Peyer's patch (tissue), 4 donors: Measurements from ENCODE around the gene FRMPD2. TPM values are rescaled to one million over a fixed set of nuclear protein-coding genes. Genes with fewer than 3 reads are reported as not detected.

ENCODE experiments used
- DNase-seq, 3 donors: peaks; one replicate each; pipeline ENCODE4 v3.0.0-alpha.2; 2017 to 2019
- H3K27ac ChIP-seq, 4 donors: fragments of 200-600 bp; sonication (generic); one replicate each; pipeline ENCODE4 v1.5.1; 2016 to 2019
- H3K27me3 ChIP-seq, 2 donors: fragments of 200-600 bp; sonication (generic); one replicate each; pipeline ENCODE4 v1.5.1; 2019
- H3K36me3 ChIP-seq, 3 donors: fragments of 200-600 bp; sonication (generic); one replicate each; pipeline ENCODE4 v1.5.1; 2016 to 2019
- H3K4me1 ChIP-seq, 4 donors: fragments of 200-600 bp; sonication (generic); one replicate each; pipeline ENCODE4 v1.5.1; 2016 to 2019
- H3K4me3 ChIP-seq, 4 donors: fragments of 200-600 bp; sonication (generic); 1 replicate in 3 of 4; 2 replicates in 1 of 4; pipeline ENCODE4 v1.5.1; 2016 to 2019; ENCODE audit warnings: mild to moderate bottlenecking in 1 of 4
- H3K9me3 ChIP-seq, 4 donors: fragments of 200-600 bp; sonication (generic); one replicate each; pipeline ENCODE4 v1.5.1; 2016 to 2019; ENCODE audit warnings: mild to moderate bottlenecking in 1 of 4
- POLR2A ChIP-seq, 2 donors: fragments of 450-650 bp; IDR thresholded peaks; one replicate each; pipeline ENCODE4 v1.5.1; 2017; ENCODE audit warnings: antibody characterized with exemption in 2 of 2, mild to moderate bottlenecking in 2 of 2, moderate library complexity in 2 of 2
- total RNA-seq, 4 donors: library from RNA; depleted of rRNA; stranded (reverse); fragments of >200 nt; gene quantifications; one replicate each; pipeline ENCODE4 v1.1.0, GENCODE V29; 2016
- TF ChIP-seq, protein P1 (sequence below), 6 experiments: fragments of 450-650 bp in 4 of 6; fragments of 200-600 bp in 2 of 6; sonication (generic) in 1 of 6; IDR thresholded peaks; one replicate each; pipeline ENCODE4 v1.5.1; 2017 to 2019; ENCODE audit warnings: antibody characterized with exemption in 6 of 6, mild to moderate bottlenecking in 3 of 6, moderate library complexity in 1 of 6

The FRMPD2 gene
- total RNA-seq, 4 donors from 2014 or later = not detected

DNA sequence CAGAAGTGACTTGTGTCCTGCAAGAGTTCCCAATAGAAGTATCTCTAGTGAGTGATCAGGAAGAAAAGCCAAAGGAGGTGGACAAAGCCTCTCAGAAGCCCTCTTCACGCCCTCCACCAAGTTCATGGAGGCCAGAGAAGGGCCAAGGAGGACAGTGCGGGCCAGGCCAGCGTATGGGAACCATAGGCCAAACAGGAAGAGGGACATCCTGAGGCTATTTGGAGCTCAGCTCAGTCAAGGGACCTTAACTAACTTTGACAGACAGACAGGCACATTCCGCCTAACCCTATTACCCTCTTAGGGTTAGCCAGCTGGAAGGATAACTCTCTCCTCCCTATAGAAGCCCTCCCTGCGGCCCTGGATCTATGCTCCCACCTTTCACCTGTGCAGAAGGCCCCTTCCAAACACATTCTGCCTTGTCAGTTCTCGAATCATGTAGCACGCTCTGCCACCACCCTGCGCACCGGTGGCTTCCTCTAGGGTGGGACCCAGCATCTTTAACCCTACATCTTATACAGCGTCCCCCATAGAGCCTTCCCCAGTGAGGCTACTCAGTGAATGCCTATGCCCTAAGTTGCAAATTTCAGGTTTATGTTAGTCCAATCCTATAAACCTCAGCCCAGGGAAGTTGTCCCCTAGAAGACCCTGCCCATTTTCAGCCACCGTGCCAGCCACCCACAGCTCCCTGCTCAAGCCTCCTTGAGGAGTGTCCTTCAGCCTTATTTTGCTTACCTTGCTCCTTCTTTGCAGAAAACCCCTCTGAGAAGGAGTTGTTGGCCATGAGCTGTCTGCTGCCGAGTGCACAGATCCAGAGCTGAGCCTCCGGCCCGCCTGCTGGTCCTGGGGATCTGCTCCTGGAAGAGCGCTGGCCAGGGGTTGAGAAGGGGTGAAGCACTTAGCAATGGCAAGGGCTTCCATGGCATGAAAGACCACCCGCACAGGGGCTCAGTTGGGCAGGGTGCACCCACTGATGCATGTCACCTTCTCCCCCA is 36.9 kb downstream of the FRMPD2 start:
- no peaks in the 10 kb centered on the region for H3K9me3 ChIP-seq
- no peak overlapping the region for H3K4me3 ChIP-seq
- H3K36me3 ChIP-seq = no peaks in the 10 kb centered on the region
- TF ChIP-seq, protein P1, sequence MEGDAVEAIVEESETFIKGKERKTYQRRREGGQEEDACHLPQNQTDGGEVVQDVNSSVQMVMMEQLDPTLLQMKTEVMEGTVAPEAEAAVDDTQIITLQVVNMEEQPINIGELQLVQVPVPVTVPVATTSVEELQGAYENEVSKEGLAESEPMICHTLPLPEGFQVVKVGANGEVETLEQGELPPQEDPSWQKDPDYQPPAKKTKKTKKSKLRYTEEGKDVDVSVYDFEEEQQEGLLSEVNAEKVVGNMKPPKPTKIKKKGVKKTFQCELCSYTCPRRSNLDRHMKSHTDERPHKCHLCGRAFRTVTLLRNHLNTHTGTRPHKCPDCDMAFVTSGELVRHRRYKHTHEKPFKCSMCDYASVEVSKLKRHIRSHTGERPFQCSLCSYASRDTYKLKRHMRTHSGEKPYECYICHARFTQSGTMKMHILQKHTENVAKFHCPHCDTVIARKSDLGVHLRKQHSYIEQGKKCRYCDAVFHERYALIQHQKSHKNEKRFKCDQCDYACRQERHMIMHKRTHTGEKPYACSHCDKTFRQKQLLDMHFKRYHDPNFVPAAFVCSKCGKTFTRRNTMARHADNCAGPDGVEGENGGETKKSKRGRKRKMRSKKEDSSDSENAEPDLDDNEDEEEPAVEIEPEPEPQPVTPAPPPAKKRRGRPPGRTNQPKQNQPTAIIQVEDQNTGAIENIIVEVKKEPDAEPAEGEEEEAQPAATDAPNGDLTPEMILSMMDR (IDR thresholded peaks at IDR 0.05) = no peak
- TF ChIP-seq POLR2A (IDR thresholded peaks at IDR 0.05) = no peak
- DNase-seq = no peak
- H3K27me3 ChIP-seq = no peaks in the 10 kb centered on the region
- H3K27ac ChIP-seq = no peak overlapping the region
- H3K4me1 ChIP-seq = no peaks in the 10 kb centered on the region

DNA sequence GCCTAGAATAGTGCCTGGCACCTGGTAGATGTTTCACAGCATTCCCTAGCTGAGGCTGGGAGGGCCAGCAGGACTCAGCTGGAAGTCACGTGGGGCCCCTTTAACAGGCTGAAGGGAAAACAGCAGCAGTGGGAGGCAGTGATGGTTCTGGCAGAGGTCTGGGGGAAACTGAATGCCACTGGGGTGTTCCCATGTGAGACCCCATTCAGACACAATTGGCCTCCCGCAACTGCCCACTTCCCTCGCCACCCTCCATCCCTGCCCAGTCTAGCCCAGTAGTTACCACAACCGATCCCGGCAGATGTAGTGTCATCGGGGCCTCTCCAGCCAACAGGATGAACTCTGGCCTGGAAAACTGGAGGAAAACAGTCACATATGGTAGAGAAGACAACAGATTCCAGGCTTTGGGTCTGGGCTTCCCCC is 38.3 kb downstream of the FRMPD2 start:
- H3K4me3 ChIP-seq = no peak overlapping the region
- TF ChIP-seq, protein P1 (IDR thresholded peaks at IDR 0.05) = no peak
- no peak for TF ChIP-seq POLR2A (IDR thresholded peaks at IDR 0.05)
- no peaks in the 10 kb centered on the region for H3K9me3 ChIP-seq
- H3K27ac ChIP-seq = no peak overlapping the region
- no peaks in the 10 kb centered on the region for H3K36me3 ChIP-seq
- DNase-seq = no peak
- no peaks in the 10 kb centered on the region for H3K4me1 ChIP-seq
- no peaks in the 10 kb centered on the region for H3K27me3 ChIP-seq

DNA sequence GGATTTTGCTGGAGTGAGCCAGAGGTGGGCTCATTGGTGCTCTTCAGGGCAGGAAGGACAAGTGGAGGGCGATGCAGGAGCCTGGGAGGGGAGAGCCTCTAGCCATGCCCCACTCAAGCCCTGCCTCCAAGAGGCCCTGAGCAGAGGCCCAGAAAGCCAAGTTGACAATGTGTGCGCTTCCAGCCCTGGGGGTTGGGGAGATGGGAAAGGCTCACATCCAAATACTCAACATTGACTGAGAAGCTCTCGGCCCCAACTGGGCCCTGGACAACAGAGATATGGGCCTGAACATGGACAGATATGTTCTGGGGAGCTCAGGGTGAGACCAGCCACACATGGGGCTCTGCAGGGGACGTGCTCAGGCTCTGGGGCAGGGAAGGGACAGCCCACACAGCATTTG is 39.0 kb downstream of the FRMPD2 start:
- Histone ChIP-seq H3K9me3 (no peaks in the 10 kb centered on the region), H3K36me3 (no peaks in the 10 kb centered on the region), H3K27me3 (no peaks in the 10 kb centered on the region), H3K4me1 (no peaks in the 10 kb centered on the region), H3K4me3 (no peak overlapping the region), H3K27ac (no peak overlapping the region)
- no peak for DNase-seq
- TF ChIP-seq, protein P1 (IDR thresholded peaks at IDR 0.05) = no peak
- no peak for TF ChIP-seq POLR2A (IDR thresholded peaks at IDR 0.05)

DNA sequence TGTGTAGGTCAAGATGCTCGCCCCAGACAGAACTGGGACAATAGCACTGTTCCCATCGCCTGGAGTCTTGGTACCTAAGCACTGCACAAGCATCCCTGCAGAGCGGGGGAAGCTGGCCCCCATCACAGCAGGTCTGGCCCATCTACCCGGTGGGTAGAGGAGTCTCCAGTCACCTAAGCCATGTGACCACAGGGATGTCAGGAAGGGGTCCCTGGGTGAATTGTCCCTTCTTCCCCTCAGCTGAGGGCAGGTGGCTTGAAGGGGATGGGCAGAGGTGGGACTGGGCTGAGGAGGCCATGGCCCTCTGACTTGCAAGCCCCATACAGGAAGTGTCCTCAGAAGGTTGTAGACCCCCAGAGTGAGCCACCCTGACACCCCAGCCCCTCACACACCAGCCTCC is 39.7 kb downstream of the FRMPD2 start:
- DNase-seq = no peak
- no peaks in the 10 kb centered on the region for H3K4me1 ChIP-seq
- H3K9me3 ChIP-seq = no peaks in the 10 kb centered on the region
- no peak overlapping the region for H3K4me3 ChIP-seq
- TF ChIP-seq, protein P1 (IDR thresholded peaks at IDR 0.05) = no peak
- no peak for TF ChIP-seq POLR2A (IDR thresholded peaks at IDR 0.05)
- no peak overlapping the region for H3K27ac ChIP-seq
- H3K36me3 ChIP-seq = no peaks in the 10 kb centered on the region
- no peaks in the 10 kb centered on the region for H3K27me3 ChIP-seq

DNA sequence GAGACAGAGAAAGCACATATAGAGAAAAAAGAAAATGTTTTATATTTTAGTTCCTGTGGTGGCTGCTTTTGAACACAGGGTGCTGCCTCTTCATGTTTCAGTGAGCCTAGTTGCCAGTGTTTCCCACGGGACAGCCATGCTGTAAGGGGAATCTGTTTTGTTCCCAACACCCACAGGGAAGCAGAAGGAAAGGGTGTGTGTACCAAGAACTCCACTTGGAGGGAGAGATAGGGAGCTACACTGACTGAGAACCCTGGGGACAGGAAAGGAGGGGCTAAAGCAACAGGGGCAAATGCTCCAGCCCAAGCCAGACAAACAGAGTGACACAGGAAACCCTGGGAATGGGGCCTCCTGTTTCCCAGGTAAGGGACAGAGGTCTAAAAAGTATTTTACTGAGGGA is 40.2 kb downstream of the FRMPD2 start:
- no peak for DNase-seq
- Histone ChIP-seq H3K4me3 (no peak overlapping the region), H3K36me3 (no peaks in the 10 kb centered on the region), H3K9me3 (no peaks in the 10 kb centered on the region), H3K27ac (no peak overlapping the region), H3K4me1 (no peaks in the 10 kb centered on the region), H3K27me3 (no peaks in the 10 kb centered on the region)
- TF ChIP-seq, protein P1 (IDR thresholded peaks at IDR 0.05) = no peak
- no peak for TF ChIP-seq POLR2A (IDR thresholded peaks at IDR 0.05)
